Hematopoietic multipotent progenitor cell treated with erythropoietin and hydrocortisone succinate and interleukin-3 and kit ligand, for 15 days (in vitro differentiated cells): ENCODE results near the gene STAM2.
"Not testable (repeated sequence)": the region's sequence is repeated elsewhere in the genome, so short reads cannot be mapped to it uniquely, and the experiment has no call there.

Source experiments
- DNase-seq: peaks from one replicate; pipeline ENCODE4 v3.0.0-alpha.2; 2015; ENCODE audit warnings: low spot score

STAM2 gene

GRCh38 chr2:152172201-152172785, 3.3 kb downstream of the STAM2 start:
- not testable (repeated sequence) for DNase-seq

GRCh38 chr2:152171718-152172117, 3.8 kb downstream of the STAM2 start:
- no peak for DNase-seq

GRCh38 chr2:152169158-152169557, 6.4 kb downstream of the STAM2 start:
- DNase-seq, result not testable (repeated sequence)

GRCh38 chr2:152167470-152167869, 8.1 kb downstream of the STAM2 start:
- not testable (repeated sequence) for DNase-seq

GRCh38 chr2:152167065-152167464, 8.5 kb downstream of the STAM2 start:
- no peak for DNase-seq

GRCh38 chr2:152166633-152167032, 8.9 kb downstream of the STAM2 start:
- DNase-seq, result no peak

GRCh38 chr2:152165780-152166179, 9.8 kb downstream of the STAM2 start:
- DNase-seq, result no peak

GRCh38 chr2:152165306-152165705, 10.3 kb downstream of the STAM2 start:
- no peak for DNase-seq

GRCh38 chr2:152163669-152164068, 11.9 kb downstream of the STAM2 start:
- not testable (repeated sequence) for DNase-seq

GRCh38 chr2:152162141-152162540, 13.4 kb downstream of the STAM2 start:
- no peak for DNase-seq

GRCh38 chr2:152161598-152161997, 14.0 kb downstream of the STAM2 start:
- no peak for DNase-seq

GRCh38 chr2:152160378-152160777, 15.2 kb downstream of the STAM2 start:
- DNase-seq, result not testable (repeated sequence)

- DNase-seq, result no peak
Measured at GRCh38 chr2:152157253-152157652, 18.3 kb downstream of the STAM2 start.

- no peak for DNase-seq
Measured at GRCh38 chr2:152155209-152155608, 20.4 kb downstream of the STAM2 start.

- no peak for DNase-seq
Measured at GRCh38 chr2:152154462-152154861, 21.1 kb downstream of the STAM2 start.

GRCh38 chr2:152134488-152135280, 40.9 kb downstream of the STAM2 start:
- no peak for DNase-seq

GRCh38 chr2:152132306-152132705, 43.3 kb downstream of the STAM2 start:
- DNase-seq, result no peak

- DNase-seq, result no peak
Measured at GRCh38 chr2:152127628-152128027, 47.9 kb downstream of the STAM2 start.

GRCh38 chr2:152126664-152127063, 48.9 kb downstream of the STAM2 start:
- no peak for DNase-seq

- no peak for DNase-seq
Measured at GRCh38 chr2:152122161-152122560, 53.4 kb downstream of the STAM2 start.

- no peak for DNase-seq
Measured at GRCh38 chr2:152120430-152120829, 55.1 kb downstream of the STAM2 start.

GRCh38 chr2:152115952-152116351, 59.6 kb downstream of the STAM2 start:
- no peak for DNase-seq

- no peak for DNase-seq
Measured at GRCh38 chr2:152114366-152114765, 61.2 kb downstream of the STAM2 start.

- DNase-seq, result not testable (repeated sequence)
Measured at GRCh38 chr2:152107140-152107539, 68.4 kb downstream of the STAM2 start.
